HG03571 (cell line): Measurements from ENCODE around the gene DCN.
"Not testable (repeated sequence)": the region's sequence is repeated elsewhere in the genome, so short reads cannot be mapped to it uniquely, and the experiment has no call there.

Source experiments
- ATAC-seq: cut with Tn5 transposase; IDR thresholded peaks from one replicate; pipeline ENCODE4 v1.9.1; 2021; ENCODE audit not compliant: unreplicated experiment

DCN gene, protein sequence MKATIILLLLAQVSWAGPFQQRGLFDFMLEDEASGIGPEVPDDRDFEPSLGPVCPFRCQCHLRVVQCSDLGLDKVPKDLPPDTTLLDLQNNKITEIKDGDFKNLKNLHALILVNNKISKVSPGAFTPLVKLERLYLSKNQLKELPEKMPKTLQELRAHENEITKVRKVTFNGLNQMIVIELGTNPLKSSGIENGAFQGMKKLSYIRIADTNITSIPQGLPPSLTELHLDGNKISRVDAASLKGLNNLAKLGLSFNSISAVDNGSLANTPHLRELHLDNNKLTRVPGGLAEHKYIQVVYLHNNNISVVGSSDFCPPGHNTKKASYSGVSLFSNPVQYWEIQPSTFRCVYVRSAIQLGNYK

DNA sequence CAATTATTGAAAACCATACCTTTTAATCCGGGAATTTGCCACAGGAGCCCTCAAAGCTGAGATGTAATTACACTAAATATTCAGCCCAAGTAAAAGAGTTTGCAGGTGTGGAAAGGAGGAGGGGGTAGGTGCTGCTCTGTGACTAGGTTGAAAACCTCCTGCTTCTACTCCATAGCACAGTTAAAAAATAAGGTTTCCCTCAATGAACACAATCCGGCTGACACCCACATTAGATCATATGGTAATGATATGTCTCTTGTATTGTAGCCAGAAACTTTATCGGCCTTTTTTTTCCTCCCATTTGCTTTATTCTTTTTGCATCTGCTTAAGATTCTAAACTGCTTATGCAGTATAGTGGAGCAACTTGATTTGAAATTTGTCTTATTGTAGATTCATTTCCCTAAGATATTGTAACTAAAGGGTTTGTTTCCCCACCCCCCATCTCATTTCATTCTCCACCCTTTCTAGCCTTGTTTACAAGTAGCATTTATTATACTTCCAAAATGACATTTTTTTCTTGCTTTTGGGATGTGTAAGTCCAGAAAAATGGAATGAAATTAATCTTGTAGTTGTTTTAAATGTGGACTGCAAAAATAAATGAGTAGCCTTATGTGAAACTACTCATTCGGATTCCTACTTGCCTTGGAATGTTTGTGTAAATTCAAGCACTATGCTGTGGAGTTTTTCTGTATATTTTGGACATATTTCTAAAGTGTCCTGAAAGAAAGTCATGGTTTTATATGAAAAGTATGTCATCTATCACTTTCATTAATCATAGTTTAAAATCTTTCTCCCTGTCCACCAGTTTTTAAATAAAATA is at the start of gene DCN:
Gene DCN, minus strand, starts transcription at position 182 of the 820 bp plus-strand sequence. CDS start 4,265 bp downstream, outside the sequence.
- ATAC-seq, result no peak

DNA sequence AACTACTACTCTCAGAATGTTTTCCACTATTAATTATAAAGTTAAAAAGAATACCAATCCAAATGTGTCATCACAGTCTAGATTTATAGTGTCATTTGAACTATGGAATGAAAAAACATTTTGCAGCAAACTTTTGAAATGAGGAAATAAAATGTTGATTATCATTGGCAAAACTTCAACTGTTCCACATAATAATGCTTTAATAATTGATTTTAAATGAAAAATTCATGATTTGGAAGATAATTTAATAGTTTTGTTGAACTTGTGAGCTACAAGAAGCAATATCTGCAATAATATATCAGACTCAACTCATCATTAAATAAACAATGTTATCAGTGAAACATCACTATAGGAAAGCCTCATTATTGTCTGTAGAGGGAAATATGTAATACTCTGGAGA is 48.2 kb upstream of the DCN start:
- ATAC-seq, result no peak

DNA sequence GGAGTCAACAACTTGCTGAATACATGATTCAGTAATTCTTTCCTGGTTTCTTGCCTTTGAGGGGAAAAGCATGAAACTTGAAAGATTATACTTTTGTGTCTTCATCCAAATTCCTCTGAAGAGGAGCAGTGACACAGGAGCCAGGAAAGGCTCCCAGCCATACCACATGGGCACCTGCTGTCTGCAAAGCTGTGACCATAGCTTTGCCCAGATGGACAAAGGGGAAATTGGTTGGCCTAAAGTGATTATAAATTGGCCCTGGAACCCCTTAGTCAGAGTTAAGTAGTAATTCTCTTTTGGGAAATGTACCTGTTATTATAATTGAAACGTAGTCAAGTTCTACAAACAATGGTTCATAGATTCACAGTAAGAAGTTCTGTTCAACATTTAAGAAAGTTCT is 44.3 kb upstream of the DCN start:
- ATAC-seq, result no peak

DNA sequence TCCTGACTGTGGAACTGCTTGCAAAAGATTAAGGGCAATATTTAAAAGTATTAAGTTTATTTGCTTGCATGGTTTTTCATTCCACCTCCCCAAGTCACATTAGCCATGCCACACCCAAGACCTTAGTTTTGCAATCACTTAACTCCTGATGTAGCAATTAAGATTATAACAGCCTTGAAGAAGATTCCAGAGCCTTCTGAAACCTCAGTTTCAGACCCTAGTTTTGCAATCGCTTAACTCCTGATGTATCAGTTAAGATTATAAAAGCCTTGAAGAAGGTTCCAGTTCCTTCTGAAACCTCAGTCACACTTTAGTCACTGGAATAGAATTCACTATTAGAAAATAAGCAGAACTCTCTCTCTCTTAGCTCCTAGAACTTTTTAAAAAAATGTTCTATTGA is 42.7 kb upstream of the DCN start:
- no peak for ATAC-seq

DNA sequence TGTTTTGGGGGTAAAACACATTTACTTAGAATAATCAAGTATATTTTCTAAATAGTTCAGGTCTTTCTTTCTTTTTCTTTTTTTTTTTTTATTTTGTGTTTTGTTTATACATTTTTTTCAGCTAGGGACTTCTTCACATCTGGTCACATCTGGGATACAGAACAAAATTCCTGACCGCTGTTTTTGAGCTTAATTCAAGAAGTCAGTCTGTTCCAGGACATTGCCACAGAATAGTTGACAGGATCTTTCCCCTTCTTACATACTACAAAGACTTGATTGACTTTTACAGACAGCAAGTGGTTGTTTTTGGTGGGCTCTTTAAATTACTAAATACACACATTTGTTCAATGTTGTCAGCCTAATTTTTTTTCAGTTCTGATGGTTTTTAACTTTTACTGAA is 41.8 kb upstream of the DCN start:
- no peak for ATAC-seq

DNA sequence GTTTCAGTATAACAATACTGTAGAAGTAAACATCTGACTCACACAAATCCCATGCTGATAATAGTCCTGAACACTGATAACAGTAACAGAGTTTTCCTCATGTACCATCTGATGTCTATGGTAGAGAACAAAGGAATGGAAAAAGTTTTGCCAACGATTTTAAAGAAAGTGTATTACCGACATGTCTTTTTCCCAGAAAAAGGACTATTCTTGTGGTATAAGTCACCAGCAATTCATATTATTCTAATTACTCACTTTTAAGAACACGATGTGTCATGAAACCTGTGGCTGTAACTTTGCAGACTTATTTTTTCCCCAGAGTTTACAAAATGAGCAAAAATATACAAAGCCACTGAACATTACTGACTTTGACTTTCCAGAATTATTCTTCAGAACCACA is 40.1 kb upstream of the DCN start:
- ATAC-seq, result no peak

DNA sequence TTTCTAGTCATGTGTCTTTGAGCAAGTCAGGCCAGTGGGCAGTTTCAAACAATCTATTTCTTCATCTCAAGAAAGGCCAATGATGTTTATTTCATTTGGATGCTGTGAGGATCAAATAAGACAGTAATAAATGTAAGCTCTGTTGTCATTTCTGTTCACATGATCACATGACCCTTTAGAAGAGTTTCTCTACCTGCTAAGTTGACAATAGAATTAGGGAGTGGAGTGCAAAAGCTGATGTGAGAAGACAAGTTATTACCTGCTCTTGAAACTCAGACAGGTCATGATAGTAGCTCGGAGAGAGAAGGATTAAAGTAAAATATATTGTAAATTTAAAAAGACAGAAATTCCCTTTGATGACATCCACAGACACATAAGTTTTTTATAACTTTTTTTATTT is 37.3 kb upstream of the DCN start:
- ATAC-seq, result no peak

DNA sequence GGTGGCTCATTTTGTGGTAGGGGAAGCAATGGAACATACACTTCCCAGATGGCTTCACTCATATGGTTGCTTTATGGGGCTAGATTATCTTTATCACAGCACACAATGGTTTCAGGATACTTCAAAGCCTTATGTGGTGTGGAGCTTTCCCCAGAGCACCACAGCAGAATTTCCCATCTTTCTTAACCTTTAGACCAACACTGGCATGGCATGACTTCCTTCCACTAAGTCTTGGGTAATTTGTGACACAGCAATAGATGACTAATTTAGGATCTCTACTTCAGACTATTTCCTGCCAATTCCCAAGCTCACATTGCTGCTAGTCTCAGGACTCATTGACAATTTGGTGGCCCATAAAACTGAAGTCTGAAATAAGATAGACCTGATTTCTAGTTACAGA is 36.9 kb upstream of the DCN start:
- no peak for ATAC-seq

DNA sequence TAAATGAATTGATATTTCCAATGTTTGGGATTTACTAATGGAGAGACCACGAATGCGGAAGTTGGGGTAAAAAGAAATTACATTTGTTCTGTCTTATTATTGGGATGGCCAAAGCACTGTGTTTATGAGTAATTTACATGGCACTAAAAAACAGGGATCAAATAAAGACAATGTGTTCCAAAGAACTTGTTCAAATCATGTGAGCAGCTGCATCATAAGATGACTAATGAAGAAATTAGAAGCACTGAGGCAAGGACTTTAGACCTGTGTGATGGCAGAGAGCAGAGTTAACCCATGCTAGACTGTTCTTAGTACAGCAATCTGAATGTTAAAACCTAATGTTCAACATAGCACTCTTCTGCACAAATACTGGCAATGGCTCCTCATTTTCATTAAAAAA is 34.3 kb upstream of the DCN start:
- ATAC-seq, result no peak

DNA sequence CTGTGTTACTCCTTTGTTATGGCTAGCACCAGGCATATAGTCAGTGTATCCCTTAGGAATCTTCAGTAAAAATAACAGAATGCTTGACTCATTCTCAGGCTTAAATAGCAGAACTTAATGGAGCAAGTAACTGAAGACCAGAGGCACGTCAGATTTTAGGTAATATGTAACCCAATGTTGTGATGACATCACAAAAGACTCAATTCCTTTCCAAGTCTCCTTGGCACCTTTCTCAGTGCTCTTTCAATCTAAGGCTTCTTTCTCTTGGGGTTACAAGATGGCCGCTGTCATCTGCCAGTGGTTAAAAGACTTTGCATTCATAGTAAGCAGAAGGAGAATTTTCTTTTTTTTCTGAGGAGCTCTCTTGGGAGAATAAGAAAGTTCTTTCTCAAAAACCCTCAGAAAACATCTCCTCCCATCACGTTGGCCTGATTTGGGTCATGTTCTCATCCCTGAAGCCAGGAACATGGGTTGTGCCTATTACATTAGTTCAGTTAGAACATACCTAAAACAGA is 33.4 kb upstream of the DCN start:
- no peak for ATAC-seq

DNA sequence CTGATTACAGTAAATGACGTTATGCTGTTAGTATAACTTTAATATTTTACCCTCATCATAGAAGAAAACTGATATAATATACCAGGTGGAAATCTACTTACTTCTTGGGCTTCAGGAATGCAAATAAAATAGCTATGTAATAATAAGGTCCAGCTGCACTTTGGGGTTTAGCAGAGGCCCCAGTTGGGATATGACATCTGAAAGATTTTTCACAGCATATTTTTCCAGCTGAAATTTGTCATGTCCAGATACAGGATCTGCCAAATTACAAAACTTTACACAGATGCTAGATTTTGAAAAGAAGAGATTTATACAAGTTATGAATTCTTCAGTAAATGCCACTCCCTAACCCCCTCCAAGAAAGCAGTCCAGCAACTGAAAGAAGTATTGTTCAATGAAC is 29.2 kb upstream of the DCN start:
- no peak for ATAC-seq

DNA sequence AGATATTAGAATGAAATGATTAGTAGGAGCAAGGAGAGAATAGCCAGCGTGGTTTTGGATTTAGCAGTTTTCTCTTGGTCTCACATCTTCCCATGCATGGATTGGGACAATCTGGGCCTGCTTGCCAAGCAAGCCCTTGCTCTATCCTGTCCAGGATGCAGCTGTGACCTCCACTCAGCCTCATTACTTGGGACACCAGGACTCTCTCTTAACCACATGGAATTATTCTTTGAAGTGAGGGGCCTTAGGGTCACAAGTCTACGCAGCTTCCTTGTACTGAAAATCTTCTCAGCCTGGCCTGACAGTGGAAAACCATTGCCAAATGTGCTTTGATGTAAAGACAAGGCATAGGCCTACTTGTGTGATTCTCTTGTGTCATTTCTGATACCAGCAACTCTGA is 28.0 kb upstream of the DCN start:
- no peak for ATAC-seq

DNA sequence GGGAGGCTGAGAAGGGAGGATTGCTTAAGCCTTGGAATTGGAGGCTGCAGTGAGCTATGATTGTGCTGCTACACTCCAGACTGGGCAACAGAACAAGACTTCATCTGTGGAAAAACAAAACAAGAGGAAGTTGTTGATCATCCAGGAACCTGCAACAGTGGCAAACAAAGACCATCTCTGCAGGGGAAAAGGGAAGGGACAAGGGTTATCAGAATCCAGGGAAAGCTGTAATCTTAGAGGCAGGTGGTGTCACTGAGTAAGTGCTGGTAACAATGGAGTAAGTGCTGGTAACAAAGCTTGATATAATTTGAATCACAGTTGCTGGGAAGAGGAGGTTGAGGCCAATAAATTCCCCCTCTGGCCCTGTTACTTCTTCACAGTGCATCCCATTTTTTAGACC is 27.5 kb upstream of the DCN start:
- no peak for ATAC-seq

DNA sequence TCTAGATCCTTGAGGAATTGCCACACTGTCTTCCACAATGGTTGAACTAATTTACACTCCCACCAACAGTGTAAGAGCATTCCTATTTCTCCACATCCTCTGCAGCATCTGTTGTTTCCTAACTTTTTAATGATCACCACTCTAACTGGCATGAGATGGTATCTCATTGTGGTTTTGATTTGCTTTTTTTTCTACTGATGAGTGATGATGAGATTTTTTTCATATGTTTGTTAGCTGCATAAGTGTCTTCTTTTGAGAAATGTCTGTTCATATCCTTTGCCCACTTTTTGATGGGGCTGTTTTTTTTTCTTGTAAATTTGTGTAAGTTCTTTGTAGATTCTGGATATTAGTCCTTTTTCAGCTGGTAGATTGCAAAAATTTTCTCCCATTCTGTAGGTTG is 24.7 kb upstream of the DCN start:
- not testable (repeated sequence) for ATAC-seq

DNA sequence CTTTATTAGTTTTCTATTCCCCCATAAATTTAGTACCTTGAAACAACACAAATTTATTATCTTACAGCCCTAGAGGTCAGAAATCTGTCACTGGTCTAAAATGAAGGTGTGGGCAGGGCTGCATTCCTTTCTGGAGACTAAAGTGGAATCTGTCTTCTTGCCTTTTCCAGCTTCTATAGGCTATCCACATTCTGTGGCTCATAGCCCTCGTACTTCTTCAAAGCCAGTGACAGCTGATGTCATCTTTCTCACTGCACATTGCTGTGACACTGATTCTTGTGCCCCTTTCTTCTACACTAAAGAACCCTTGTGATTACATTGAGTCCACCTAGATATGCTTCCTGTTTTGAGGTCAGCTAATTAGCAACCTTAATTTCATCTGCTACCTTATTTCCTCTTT is 23.2 kb upstream of the DCN start:
- ATAC-seq, result no peak

DNA sequence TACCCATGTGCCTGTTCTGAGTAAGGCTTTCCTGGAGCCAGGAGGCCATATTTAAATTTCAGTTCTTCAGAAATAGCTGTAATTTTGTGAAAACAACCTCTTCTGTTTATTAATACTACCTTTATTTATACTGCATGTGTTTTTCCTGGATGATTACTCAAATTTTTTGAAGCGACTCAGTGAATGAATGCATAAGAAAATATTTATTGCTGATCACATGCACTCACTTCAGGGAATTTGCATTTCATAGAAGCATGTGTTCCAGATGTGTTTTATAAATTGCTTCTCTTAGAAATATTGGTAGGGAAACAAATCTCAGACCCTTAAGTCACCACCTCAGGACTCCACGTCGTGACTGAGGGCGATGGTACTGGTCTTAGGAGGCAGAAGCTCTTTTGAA is 21.8 kb upstream of the DCN start:
- ATAC-seq, result no peak

DNA sequence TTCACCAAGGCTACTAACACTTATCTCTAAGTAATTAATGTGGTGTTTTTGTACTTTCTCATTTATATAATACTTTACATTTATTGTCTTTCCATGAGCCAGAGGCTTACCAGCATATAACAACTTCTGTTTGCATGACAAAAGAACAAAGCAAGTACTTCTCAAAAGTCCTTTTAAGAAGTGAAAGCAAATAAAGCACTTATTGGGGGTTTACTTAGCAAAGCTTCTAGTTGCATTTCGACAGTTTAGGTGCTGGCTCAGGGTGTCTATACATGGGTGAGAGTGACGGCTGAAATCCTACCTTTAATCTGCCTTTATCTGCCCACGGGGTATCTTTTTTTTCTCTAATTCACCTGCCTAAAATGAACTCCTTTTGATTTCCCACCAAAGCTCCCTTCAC is 21.0 kb upstream of the DCN start:
- no peak for ATAC-seq

DNA sequence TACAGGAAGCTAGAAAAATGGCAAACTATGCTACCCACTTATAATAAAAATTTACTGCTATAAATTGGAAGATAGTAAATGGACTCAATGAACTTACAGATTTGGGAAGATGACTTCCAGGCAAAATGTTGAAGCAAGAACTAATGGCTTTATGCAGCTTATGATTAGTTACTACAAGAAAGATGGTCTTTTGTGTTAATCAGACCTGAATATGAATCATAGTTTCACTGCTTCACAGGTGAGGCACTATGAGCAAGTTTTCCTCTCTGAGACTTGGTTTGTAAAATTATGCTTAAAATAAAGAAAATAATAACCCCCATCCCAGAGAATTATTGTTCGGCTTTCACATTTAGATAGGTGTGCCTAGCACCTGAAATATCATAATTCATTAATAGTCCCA is 19.8 kb upstream of the DCN start:
- no peak for ATAC-seq

DNA sequence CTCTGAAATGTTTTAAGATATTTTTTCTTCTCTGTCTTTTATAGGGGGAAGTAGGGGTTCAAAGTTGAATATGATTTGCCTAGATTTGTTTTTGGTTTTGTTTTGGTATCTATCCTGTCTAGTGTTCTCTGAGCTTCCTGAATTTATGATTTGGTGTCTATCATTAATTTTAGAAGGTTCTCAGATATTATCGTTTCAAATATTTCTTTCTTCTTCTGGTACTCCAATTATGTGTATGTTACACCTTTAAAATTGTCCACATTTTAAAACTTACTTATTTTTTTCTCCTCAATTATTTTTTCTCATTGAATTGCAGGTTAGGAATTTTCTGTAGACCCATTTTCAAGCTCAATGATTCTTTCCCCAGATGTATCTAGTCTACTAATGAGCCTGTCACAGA is 13.8 kb upstream of the DCN start:
- ATAC-seq, result no peak

DNA sequence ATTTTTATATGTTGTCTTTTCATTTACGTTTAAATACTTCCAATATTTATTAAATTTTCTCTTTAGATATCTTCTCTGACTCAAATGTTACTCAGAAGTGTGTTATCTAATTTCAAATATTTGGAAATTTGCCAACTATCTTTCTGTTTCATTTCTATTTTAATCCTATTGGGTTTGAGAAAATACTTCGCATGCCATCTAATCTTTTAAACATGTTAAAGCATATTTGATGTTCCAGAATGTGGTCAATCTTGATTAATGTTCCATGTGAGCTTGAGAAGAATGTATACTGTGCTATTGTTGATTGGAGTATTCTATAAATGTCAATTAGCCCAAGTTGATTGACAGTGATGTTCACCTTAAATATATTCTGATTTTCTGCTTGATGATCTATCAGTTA is 11.9 kb upstream of the DCN start:
- no peak for ATAC-seq

DNA sequence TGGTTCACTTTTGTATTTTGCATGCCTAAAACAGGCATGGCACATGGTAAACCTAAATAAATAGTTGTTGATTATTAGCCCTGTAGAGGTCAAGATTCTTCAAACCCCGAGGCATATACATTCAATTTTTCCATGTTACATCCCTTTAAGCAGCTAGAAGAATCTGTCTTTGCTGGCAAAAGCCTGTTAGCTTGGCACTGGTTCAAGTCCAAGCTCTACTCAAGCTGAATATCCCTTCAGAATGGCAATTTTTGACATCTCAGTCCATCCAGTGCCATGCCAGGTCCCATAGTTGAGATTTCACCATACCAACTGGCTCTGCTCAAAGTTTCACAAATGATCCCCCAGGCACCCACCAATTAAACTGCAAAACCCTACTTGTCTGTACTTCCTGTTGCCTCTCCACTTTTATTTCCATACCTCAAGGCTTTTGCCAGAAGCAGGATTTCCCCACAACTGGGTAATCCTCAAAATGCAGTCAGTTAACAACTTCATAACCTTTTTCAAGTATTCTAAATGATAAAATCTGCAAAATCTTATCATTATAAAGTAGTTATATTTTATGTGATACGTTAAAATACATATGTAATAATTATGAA is 9.0 kb upstream of the DCN start:
- ATAC-seq, result no peak

DNA sequence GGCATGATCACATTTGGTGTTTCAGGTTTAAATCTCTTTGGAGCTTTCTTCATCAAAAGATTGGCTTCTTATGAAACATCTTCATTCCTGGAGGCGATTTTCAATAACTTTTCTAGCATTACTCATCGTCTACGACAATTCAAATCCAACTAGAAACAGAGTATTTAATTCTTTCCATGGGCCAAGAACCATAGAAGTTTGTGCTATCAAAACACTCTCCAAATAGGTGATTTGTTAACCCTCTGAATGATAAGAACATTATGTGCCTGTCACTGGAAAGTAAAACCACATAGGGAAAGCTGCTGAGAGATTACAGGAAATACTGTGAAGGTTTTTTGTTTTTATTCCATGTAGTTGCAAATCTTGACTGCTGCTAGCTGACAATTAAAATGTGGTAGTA is 6.9 kb upstream of the DCN start:
- ATAC-seq, result no peak
